OCI-M2 (cell line): ENCODE measurements around the gene SMOC1.
"Not testable (repeated sequence)": the region's sequence is repeated elsewhere in the genome, so short reads cannot be mapped to it uniquely, and the experiment has no call there.

ENCODE experiments used
- DNase-seq: peaks from one replicate; lab custom pipeline; 2025; ENCODE audit not compliant: unreplicated experiment; lab: John Stamatoyannopoulos, UW

Gene SMOC1

GRCh38 chr14:69896972-69897371, 17.8 kb downstream of the SMOC1 start:
- no peak for DNase-seq

GRCh38 chr14:69900603-69901002, 21.4 kb downstream of the SMOC1 start:
- no peak for DNase-seq

DNA sequence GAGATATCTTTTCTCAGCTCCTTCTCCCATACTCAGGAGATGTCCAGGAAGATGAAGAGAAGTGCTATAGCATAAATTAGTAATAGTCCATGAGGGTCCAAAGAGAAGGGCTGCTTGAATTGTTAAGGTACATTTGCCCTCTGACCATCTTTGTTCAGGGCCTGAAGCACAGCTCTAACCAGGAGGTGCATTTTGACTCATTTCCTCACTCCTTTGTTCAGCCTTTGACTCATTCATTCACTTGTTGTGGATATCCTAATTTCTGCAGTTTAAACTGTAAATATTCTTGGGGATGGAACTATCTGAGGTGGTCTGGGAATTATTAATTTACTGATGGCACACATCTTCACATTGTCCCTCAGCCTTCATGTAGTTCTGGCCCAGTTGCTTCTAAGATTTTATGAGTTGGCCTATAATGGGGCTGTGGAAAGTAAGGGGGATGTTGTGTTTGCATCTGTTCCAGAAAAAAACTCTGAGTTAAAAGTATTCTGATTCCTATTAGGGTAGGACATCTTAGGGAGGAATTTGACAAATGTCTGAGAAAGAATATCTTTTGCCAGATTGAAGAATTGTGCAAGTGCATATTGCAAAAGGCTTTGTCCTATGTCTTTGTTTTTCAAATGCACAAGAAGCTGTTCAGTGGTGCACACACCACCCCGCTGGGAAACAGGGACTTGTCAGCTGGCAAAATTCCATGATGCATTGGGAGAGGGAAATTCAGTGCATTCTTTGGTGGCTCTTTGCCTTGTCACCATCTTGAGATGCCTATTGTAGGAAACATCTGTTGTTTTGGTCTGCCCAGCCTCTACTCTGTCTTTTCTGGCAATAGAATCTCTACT, 22.1 kb downstream of the SMOC1 start:
- no peak for DNase-seq

- not testable (repeated sequence) for DNase-seq
Measured at GRCh38 chr14:69903046-69903445, 23.8 kb downstream of the SMOC1 start.

DNA sequence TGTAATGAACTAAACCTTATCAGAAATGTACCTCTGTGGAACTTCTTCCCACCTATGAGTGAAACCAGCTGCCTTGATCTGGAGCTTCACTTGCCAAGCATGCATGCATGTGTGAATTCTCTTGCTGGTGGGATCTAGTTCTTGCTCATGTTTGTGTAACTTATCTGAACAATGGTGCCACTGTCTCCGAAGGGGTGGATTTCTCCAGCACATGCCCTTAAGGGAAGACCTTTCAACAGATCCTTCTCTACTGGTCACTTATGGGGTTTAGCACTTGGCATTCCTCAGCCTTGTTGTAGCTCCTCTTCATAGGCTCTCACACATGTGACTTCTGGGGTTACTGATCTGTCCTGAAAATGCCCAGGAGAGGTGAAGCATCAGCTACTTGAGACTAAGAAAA, 25.0 kb downstream of the SMOC1 start:
- DNase-seq, result no peak

DNA sequence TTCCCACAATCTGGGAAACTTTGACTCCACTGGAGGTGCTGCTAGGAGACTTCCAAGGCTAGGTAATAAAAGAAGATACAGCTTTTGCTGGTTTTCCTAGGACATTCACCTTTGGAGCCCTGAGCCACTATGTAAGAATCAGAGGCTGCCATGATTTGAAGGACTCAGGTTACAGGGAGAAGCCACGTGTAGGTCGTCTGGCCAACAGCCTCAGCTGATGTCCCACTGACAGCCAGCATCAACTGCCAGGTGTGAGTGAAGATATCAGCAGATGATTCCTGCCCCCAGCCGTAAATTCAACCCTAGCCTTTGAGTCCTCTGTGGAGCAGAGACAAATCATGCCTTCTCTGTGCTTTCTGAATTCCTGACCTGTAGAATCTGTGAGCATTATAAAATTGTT, 27.0 kb downstream of the SMOC1 start:
- DNase-seq, result no peak

GRCh38 chr14:69909826-69910550, 30.8 kb downstream of the SMOC1 start:
- DNase-seq, result no peak

DNA sequence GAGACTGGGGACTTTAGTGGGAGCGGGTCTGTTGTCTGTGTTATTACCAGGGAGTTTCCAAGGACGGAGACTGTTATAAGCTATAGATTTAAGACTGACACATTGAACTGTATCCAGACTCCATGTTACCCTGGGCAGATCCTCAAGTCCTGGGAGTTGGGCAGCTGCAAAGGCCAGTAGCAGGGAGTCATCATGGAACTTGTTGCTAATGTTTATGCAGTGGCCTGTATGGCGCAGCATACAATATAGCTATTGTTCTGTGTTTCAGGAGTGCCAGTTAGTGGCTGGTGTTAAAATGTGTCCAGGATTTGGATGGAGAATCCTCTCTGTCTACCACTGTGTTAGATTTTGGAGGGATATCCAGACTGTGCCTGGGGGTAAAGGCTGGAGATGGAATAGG, 31.7 kb downstream of the SMOC1 start:
- DNase-seq, result no peak

DNA sequence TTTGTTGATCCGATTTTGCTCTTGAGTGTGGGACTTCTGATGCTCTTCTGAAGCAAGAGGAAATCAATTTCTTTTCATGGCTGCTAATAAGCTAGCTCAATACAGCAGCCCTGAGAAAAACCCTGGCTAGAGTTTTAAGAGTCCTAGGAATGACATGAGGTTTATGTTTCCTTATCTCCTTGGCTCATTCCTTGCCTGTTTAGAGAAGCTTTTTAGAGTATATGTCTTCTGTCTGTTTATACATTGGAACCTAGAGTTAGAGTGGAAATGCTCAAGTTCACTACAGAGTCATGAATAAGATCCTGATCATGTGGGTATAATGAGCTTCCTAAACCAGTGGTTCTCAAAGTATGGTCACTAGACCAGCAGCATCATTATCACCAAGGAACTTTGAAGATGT, 34.5 kb downstream of the SMOC1 start:
- no peak for DNase-seq

DNA sequence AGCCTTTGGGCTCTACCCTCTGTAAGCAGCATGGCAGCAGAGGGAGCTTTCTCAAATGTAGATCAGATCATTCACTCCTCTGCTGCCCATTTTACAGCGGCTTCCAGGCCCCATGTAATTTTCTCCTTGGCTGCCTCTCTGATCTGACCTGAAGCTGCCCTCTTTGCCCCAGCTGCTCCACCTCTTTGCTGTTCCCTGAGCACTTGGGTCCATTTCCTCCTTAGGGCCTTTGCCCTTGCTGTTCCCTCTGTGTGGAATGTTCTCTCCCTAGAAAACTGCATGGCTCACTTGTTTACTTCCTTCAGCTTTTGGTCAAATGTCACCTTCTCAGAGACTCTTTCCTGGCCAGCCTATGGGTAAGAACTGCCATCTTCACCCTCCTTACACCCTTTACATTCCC, 37.2 kb downstream of the SMOC1 start:
- DNase-seq, result no peak

- no peak for DNase-seq
Measured at GRCh38 chr14:69917287-69917686, 38.1 kb downstream of the SMOC1 start.

- DNase-seq, result no peak
Measured at GRCh38 chr14:69919815-69920214, 40.6 kb downstream of the SMOC1 start.

DNA sequence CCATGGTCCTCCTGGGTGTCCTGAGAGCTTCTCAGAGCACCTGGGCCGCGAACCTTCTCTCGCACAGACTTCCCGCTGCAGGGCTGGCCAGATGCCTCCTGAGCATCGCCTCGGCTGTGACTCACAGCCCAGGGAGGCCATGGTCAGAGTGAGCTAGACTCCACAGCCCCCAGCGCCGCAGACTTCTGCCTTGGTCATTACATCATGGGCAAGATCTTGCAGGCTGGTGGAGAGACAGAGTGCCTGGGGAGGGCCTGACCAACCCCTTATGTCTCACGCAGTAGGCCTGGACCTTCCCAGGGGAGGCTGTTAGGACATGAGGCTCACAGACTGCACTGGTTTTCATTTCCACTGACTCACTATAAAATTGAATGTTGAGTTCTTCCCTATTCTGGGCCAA, 41.8 kb downstream of the SMOC1 start:
- no peak for DNase-seq

DNA sequence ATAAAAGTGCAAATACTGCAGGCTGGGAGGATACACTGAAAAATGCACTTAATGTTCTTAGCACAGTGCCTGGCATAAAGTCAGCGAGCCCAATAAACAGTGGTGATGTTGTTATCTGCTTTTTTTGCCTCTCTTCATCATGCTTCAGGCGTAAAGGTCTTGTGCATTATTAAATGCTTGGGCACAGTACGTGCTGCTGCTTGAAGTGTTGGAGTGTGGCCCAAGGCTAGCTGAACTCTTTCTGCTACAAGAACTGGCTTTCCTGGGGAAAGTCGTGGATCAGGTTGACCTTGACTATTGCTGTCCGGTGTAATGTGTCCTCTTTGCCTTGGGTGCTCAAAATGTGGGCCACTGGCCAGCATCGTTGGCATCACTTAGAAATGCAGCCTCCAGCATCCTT, 43.0 kb downstream of the SMOC1 start:
- DNase-seq, result no peak

DNA sequence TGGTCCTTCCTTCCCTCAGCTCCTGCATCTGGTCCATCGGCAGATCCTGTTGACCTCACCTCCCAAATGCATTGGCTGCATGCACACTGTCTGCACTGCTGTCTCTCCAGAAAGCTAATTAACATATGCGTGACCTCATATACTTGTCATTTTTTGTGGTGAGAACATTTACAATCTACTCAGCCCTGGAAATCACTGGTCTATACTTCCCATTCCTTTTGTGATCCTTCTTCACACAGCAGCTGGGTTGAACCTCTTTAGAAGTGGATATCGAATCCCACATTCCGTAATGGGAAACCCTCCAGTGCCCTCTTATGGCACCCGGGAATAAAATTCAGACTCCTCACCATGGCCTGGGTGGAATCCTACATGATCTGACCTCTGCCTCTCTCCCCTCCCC, 45.0 kb downstream of the SMOC1 start:
- DNase-seq, result no peak

DNA sequence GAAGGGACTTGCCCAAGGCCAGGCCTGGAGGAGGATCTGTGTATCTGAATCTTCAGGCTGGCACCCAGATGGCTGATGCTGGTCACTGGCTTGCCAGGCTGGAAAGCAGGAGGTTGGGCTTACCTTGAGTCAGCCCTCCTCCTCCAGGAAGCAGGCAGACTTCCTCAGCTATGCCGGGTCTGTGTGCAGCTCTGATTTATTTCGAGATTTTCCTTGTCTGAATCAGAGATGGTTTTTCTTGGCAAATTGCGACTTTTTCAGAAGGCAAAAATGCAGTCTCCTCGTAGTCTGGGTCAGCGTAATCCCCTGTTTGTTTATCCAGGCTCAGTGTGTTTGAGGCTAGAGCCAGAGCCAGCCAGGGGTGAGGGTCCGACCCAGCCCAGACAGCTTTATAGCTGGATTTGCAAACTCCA, 48.9 kb downstream of the SMOC1 start:
- DNase-seq, result no peak

DNA sequence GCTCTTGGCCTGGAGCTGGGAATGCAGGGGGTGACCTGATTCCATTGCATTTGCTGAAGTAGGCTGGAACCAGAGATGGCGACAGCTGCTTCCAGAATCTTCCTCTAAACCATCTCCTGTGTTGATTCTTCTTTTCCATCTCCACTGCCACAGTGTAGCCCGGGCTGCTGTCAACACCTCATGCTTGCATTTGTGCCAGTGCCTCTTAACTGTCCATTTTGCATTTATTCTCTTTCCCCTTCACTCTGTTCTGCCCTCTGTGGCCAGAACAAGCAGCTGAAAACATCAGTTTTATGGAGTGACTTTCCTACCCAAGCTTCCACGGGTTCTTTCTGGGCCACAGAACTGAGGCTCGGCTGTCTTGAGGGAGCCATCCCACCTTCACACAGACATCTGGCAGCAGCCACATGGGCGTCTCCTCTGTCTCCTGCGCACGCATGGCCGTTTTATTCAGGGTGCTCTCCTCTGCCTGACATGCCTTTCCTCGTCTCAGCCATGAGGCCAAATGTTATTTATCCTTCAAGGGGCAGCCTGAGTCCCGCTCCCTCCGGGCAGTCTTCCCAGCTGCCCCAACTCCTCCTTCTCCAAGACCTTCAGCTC, 51.7 kb downstream of the SMOC1 start:
- no peak for DNase-seq

DNA sequence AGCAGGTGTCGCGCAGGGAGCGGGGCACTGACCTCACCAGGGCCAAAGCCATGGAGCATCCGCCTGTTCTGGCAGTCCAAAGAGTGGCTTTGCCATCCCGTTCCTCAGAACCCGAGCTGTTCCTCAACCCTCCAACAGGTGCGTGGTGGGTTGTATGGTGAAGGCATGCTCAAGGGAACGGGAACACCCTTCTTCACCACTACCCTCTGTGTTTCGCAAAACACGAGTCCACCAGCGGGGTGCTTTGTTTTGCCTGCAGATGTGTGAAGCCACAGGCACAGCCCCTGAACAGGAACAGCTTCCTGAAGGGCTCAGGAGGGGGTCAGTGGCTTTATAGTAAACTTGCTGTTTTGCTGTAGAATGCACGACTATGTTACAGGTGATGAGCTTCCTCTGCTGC, 52.7 kb downstream of the SMOC1 start:
- no peak for DNase-seq

DNA sequence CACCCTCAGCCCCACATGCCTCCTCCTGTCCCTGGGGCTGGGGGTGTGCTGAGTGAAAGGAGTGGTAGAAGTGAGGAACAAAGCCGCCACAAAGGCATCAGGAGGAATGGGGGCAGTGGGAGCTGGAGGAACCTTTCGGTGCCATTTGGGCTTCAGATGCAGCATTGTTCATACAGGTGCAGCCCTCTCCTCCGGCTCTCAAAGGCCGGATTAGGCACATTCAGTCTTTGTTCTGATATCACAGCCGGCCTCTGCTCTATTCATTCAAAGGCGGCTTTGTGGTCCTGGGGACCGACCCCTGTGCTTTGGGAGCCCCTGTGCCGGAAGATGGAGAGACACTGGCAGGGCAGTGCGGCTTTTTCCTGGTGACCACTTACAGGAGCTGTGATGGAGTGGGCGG, 53.2 kb downstream of the SMOC1 start:
- DNase-seq, result no peak

DNA sequence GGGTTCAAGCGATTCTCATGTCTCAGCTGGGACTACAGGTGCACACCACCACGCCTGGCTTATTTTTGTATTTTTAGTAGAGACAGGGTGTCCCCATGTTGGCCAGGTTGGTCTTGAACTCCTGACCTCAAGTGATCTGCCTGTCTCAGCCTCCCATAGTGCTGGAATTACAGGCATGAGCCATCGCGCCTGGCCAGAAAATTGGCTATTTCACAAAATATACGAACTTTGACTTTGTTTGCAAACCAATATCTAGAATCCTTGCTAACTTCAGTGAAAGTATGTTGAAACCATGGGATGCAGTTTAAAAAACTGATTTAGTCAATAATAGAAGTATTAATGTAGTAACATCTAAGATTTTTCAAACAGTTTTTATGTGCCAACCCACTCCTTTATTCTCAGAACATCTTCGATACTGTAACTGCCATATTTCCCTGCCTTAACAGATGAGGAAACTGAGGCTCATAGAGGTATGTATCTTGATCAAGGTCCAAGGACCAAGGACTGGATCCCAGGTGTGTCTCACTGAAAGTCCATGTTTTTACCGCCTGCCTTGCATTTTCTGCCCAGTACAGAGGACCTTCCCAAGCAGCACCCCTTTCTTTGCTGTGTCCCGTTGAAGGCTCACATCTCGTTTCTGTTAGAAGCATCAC, 54.5 kb downstream of the SMOC1 start:
- DNase-seq, result no peak

DNA sequence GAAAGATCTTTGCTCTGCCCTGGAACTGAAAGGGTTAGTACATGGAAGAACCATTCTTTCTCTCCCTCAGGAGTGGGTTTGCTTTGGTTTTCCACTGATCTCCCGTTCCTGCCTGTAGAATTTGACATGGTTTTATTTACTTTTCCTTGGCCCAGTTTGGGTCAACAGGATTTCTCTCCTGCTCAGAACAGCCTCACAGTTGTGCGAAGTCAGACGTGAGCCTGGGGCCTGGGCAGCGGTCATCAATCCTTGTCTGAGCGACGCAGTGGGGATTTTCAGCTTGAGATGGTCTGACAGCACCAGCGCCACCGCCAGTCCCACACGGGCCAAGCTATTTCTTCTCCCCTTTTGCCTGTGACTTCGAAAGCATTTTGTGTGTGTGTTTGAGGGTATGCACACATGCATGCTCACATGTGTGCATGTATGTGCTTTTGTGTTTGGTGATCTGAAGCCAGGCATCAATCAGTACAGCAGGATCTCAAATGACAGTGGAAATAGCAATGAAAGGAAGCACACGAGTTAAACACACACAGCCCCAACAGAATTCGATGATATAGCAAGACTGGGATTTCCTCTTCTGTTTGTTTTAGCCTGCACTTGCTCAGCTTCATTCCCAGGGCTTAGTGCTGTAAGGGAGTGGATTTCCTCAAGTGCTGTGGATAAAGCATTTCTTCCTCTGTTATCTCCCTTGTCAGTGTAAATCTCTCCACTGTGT, 58.3 kb downstream of the SMOC1 start:
- no peak for DNase-seq
